Neuron (in vitro differentiated cells): ENCODE measurements around the gene NAMPT.

Source experiments
- H2AFZ ChIP-seq: one replicate; pipeline ENCODE4 v1.6.1; 2013; ENCODE audit warnings: low read depth, mild to moderate bottlenecking, inconsistent platforms, low read length, moderate library complexity
- H3K27me3 ChIP-seq: one replicate; pipeline ENCODE4 v1.6.1; 2013; ENCODE audit warnings: low read length; ENCODE audit not compliant: insufficient read depth
- H3K36me3 ChIP-seq: one replicate; pipeline ENCODE4 v1.6.1; 2013; ENCODE audit warnings: low read length; ENCODE audit not compliant: insufficient read depth
- H3K4me1 ChIP-seq: one replicate; pipeline ENCODE4 v1.6.1; 2013; ENCODE audit warnings: low read length; ENCODE audit not compliant: insufficient read depth
- H3K4me3 ChIP-seq: 2 replicates; pipeline ENCODE4 v1.5.1; 2013; ENCODE audit warnings: mild to moderate bottlenecking, low read length, moderate library complexity
- H3K9me3 ChIP-seq: one replicate; pipeline ENCODE4 v1.6.1; 2013; ENCODE audit warnings: low read length

Gene NAMPT

GRCh38 chr7:106289848-106290247 is 5.1 kb upstream of the NAMPT start:
- H3K4me1 ChIP-seq, result peaks cover 2% of the 10 kb centered on the region
- H3K4me3 ChIP-seq, result no peak overlapping the region

GRCh38 chr7:106288263-106288662 is 3.5 kb upstream of the NAMPT start:
- H3K9me3 ChIP-seq, result peaks cover under 1% of the 10 kb centered on the region
- H2AFZ ChIP-seq, result no peak overlapping the region
- no peaks in the 10 kb centered on the region for H3K27me3 ChIP-seq
- no peak overlapping the region for H3K4me3 ChIP-seq
- peaks cover 9% of the 10 kb centered on the region for H3K4me1 ChIP-seq
- no peaks in the 10 kb centered on the region for H3K36me3 ChIP-seq

More at GRCh38 chr7:106289848-106290247, 5.1 kb upstream of the NAMPT start:
- Histone ChIP-seq H3K27me3 (no peaks in the 10 kb centered on the region), H3K9me3 (peaks cover 2% of the 10 kb centered on the region), H2AFZ (no peak overlapping the region), H3K36me3 (no peaks in the 10 kb centered on the region)

- no peak overlapping the region for H2AFZ ChIP-seq
- no peaks in the 10 kb centered on the region for H3K9me3 ChIP-seq
- H3K27me3 ChIP-seq, result no peaks in the 10 kb centered on the region
- no peaks in the 10 kb centered on the region for H3K36me3 ChIP-seq
- peaks cover 11% of the 10 kb centered on the region for H3K4me1 ChIP-seq
- no peak overlapping the region for H3K4me3 ChIP-seq
Observed at GRCh38 chr7:106287786-106288185, 3.0 kb upstream of the NAMPT start.

- Histone ChIP-seq H3K4me1 (peaks cover 19% of the 10 kb centered on the region), H3K27me3 (no peaks in the 10 kb centered on the region), H3K9me3 (no peaks in the 10 kb centered on the region), H3K36me3 (no peaks in the 10 kb centered on the region), H3K4me3 (peak overlapping the region; percentile 57), H2AFZ (peak overlapping the region; percentile 10)
Observed at GRCh38 chr7:106285855-106286492, 1.2 kb upstream of the NAMPT start.

GRCh38 chr7:106285051-106285854 is 470 bp upstream of the NAMPT start:
- H3K27me3 ChIP-seq, result no peaks in the 10 kb centered on the region
- H2AFZ ChIP-seq, result peak overlapping the region; percentile 10
- peak overlapping the region; percentile 57 for H3K4me3 ChIP-seq
- H3K9me3 ChIP-seq, result no peaks in the 10 kb centered on the region
- H3K36me3 ChIP-seq, result no peaks in the 10 kb centered on the region
- peaks cover 19% of the 10 kb centered on the region for H3K4me1 ChIP-seq

- Histone ChIP-seq H3K4me3 (peak overlapping the region; percentile 57), H3K4me1 (peaks cover 19% of the 10 kb centered on the region), H2AFZ (peak overlapping the region; percentile 48), H3K36me3 (no peaks in the 10 kb centered on the region), H3K27me3 (no peaks in the 10 kb centered on the region), H3K9me3 (no peaks in the 10 kb centered on the region)
Observed at GRCh38 chr7:106283831-106284713, 711 bp downstream of the NAMPT start.

GRCh38 chr7:106283501-106283830 is 1.3 kb downstream of the NAMPT start:
- H3K4me3 ChIP-seq, result peak overlapping the region; percentile 57
- H3K36me3 ChIP-seq, result no peaks in the 10 kb centered on the region
- H3K9me3 ChIP-seq, result no peaks in the 10 kb centered on the region
- H3K27me3 ChIP-seq, result no peaks in the 10 kb centered on the region
- peak overlapping the region; percentile 48 for H2AFZ ChIP-seq
- H3K4me1 ChIP-seq, result peaks cover 19% of the 10 kb centered on the region

- Histone ChIP-seq H3K36me3 (no peaks in the 10 kb centered on the region), H3K27me3 (no peaks in the 10 kb centered on the region), H2AFZ (no peak overlapping the region), H3K4me1 (peaks cover 19% of the 10 kb centered on the region), H3K4me3 (peak overlapping the region; percentile 57), H3K9me3 (no peaks in the 10 kb centered on the region)
Observed at GRCh38 chr7:106282852-106283251, 1.9 kb downstream of the NAMPT start.

- Histone ChIP-seq H2AFZ (no peak overlapping the region), H3K4me3 (no peak overlapping the region), H3K27me3 (no peaks in the 10 kb centered on the region), H3K4me1 (peaks cover 19% of the 10 kb centered on the region), H3K36me3 (no peaks in the 10 kb centered on the region), H3K9me3 (no peaks in the 10 kb centered on the region)
Observed at GRCh38 chr7:106282390-106282789, 2.4 kb downstream of the NAMPT start.

- Histone ChIP-seq H3K27me3 (no peaks in the 10 kb centered on the region), H2AFZ (no peak overlapping the region), H3K4me1 (peaks cover 19% of the 10 kb centered on the region), H3K4me3 (no peak overlapping the region), H3K36me3 (no peaks in the 10 kb centered on the region), H3K9me3 (no peaks in the 10 kb centered on the region)
Observed at GRCh38 chr7:106281585-106282318, 3.0 kb downstream of the NAMPT start.

GRCh38 chr7:106281127-106281526 is 3.7 kb downstream of the NAMPT start:
- Histone ChIP-seq H3K4me1 (peaks cover 17% of the 10 kb centered on the region), H2AFZ (no peak overlapping the region), H3K4me3 (no peak overlapping the region), H3K27me3 (no peaks in the 10 kb centered on the region), H3K36me3 (peaks cover 5% of the 10 kb centered on the region), H3K9me3 (no peaks in the 10 kb centered on the region)

- peaks cover 18% of the 10 kb centered on the region for H3K36me3 ChIP-seq
- no peak overlapping the region for H2AFZ ChIP-seq
- H3K9me3 ChIP-seq, result no peaks in the 10 kb centered on the region
- H3K4me1 ChIP-seq, result peaks cover 17% of the 10 kb centered on the region
- H3K4me3 ChIP-seq, result no peak overlapping the region
- no peaks in the 10 kb centered on the region for H3K27me3 ChIP-seq
Observed at GRCh38 chr7:106279425-106280197, 5.2 kb downstream of the NAMPT start.
